KMS-11 (cell line): ENCODE measurements around the gene ARHGEF17.

Experiments
- H2AFZ ChIP-seq: fragments of 200-600 bp; sonication (generic); 2 replicates; pipeline ENCODE4 v1.6.1; 2016; ENCODE audit warnings: antibody characterized with exemption, mixed run types, low read depth
- H3K27ac ChIP-seq: fragments of 200-600 bp; sonication (generic); 2 replicates; pipeline ENCODE4 v1.6.1; 2016; ENCODE audit warnings: mild to moderate bottlenecking, mixed run types
- H3K27me3 ChIP-seq: fragments of 200-600 bp; sonication (generic); 2 replicates; pipeline ENCODE4 v1.6.1; 2017; ENCODE audit warnings: mild to moderate bottlenecking, low read depth, mixed run types, moderate library complexity; ENCODE audit not compliant: insufficient read depth
- H3K36me3 ChIP-seq: fragments of 200-600 bp; sonication (generic); 2 replicates; pipeline ENCODE4 v1.6.1; 2017; ENCODE audit warnings: mild to moderate bottlenecking, mixed run types; ENCODE audit not compliant: insufficient read depth
- H3K4me1 ChIP-seq: fragments of 200-600 bp; sonication (generic); 2 replicates; pipeline ENCODE4 v1.6.1; 2016; ENCODE audit warnings: mild to moderate bottlenecking, low read depth, mixed run types; ENCODE audit not compliant: poor library complexity, severe bottlenecking
- H3K4me2 ChIP-seq: fragments of 200-600 bp; sonication (generic); 2 replicates; pipeline ENCODE4 v1.7.0; 2016; ENCODE audit warnings: mild to moderate bottlenecking, mixed run types
- H3K4me3 ChIP-seq: fragments of 200-600 bp; sonication (generic); IDR thresholded peaks from 2 replicates; pipeline ENCODE4 v1.6.1; 2017; ENCODE audit warnings: low read depth, low read length, mixed read lengths; ENCODE audit not compliant: insufficient read depth
- H3K79me2 ChIP-seq: fragments of 200-600 bp; sonication (generic); 2 replicates; pipeline ENCODE4 v1.6.1; 2016; ENCODE audit warnings: low read depth, mixed run types; ENCODE audit not compliant: insufficient read depth
- H3K9ac ChIP-seq: fragments of 200-600 bp; sonication (generic); 2 replicates; pipeline ENCODE4 v1.6.1; 2016; ENCODE audit warnings: mild to moderate bottlenecking, mixed run types
- H4K20me1 ChIP-seq: fragments of 200-600 bp; sonication (generic); 2 replicates; pipeline ENCODE4 v1.6.1; 2016; ENCODE audit warnings: mild to moderate bottlenecking, mixed run types; ENCODE audit not compliant: insufficient read depth
- CTCF ChIP-seq: fragments of 200-600 bp; sonication (generic); conservative IDR thresholded peaks from 2 replicates; pipeline ENCODE4 v1.6.1; 2017; ENCODE audit warnings: low read depth, mild to moderate bottlenecking, antibody characterized with exemption, low read length, moderate library complexity, mixed read lengths

Gene ARHGEF17

GRCh38 chr11:73312036-73312435 is 4.0 kb downstream of the ARHGEF17 start:
- H3K27ac ChIP-seq: no peak overlapping the region
- TF ChIP-seq CTCF: no peak
- H3K4me3 ChIP-seq: no peak overlapping the region
- H3K36me3 ChIP-seq: no peaks in the 10 kb centered on the region
- H3K4me1 ChIP-seq: peaks cover under 1% of the 10 kb centered on the region
- no peaks in the 10 kb centered on the region for H4K20me1 ChIP-seq
- no peaks in the 10 kb centered on the region for H3K27me3 ChIP-seq
- no peaks in the 10 kb centered on the region for H3K79me2 ChIP-seq
- H3K4me2 ChIP-seq: no peak overlapping the region
- no peak overlapping the region for H3K9ac ChIP-seq
- no peak overlapping the region for H2AFZ ChIP-seq

- H3K4me1 ChIP-seq: no peaks in the 10 kb centered on the region
- H3K9ac ChIP-seq: no peak overlapping the region
- H3K27ac ChIP-seq: no peak overlapping the region
- H3K36me3 ChIP-seq: no peaks in the 10 kb centered on the region
- no peaks in the 10 kb centered on the region for H3K27me3 ChIP-seq
- no peaks in the 10 kb centered on the region for H3K79me2 ChIP-seq
- H3K4me3 ChIP-seq: no peak overlapping the region
- H4K20me1 ChIP-seq: no peaks in the 10 kb centered on the region
- no peak overlapping the region for H3K4me2 ChIP-seq
- TF ChIP-seq CTCF: no peak
- no peak overlapping the region for H2AFZ ChIP-seq
These were observed 4.8 kb downstream of the ARHGEF17 start for GRCh38 chr11:73312851-73313327.

GRCh38 chr11:73313652-73314051 is 5.6 kb downstream of the ARHGEF17 start:
- Histone ChIP-seq H3K79me2 (no peaks in the 10 kb centered on the region), H4K20me1 (no peaks in the 10 kb centered on the region), H3K36me3 (no peaks in the 10 kb centered on the region), H3K4me3 (no peak overlapping the region), H3K27ac (no peak overlapping the region), H3K4me1 (no peaks in the 10 kb centered on the region), H2AFZ (no peak overlapping the region), H3K27me3 (no peaks in the 10 kb centered on the region), H3K9ac (no peak overlapping the region), H3K4me2 (no peak overlapping the region)
- TF ChIP-seq CTCF: no peak

- H3K79me2 ChIP-seq: no peaks in the 10 kb centered on the region
- no peaks in the 10 kb centered on the region for H3K27me3 ChIP-seq
- H3K4me3 ChIP-seq: no peak overlapping the region
- H2AFZ ChIP-seq: no peak overlapping the region
- H3K4me1 ChIP-seq: no peaks in the 10 kb centered on the region
- H4K20me1 ChIP-seq: no peaks in the 10 kb centered on the region
- TF ChIP-seq CTCF: no peak
- H3K27ac ChIP-seq: no peak overlapping the region
- H3K36me3 ChIP-seq: no peaks in the 10 kb centered on the region
- no peak overlapping the region for H3K9ac ChIP-seq
- H3K4me2 ChIP-seq: no peak overlapping the region
These were observed 6.3 kb downstream of the ARHGEF17 start for GRCh38 chr11:73314117-73314961.
